Measurements from ENCODE around the gene TAOK3. TPM values are rescaled to one million over a fixed set of nuclear protein-coding genes. Genes with fewer than 3 reads are reported as not detected.

Gene TAOK3
- polyA plus RNA-seq, 4 donors, result 24.1 to 38.1 (median 35.6) TPM

GRCh38 chr12:118219772-118220171 lies 152.9 kb downstream of the TAOK3 start:
- WGBS, 3 donors, result 86 to 95% (median 93%) methylated on average over 7 of the region's 7 CpGs
- FAIRE-seq (no peak), DNase-seq (no peak)
- Histone ChIP-seq H3K4me1 (ENCODE audit: control insufficient read depth in 3 of 3, insufficient read depth in 2 of 3, low read depth in 1 of 3, low read length in 2 of 3) (no peaks in the 10 kb centered on the region), H3K27ac (ENCODE audit: low read depth in 1 of 3, low read length in 2 of 3) (no peak overlapping the region), H3K9me3 (ENCODE audit: control insufficient read depth in 2 of 2, insufficient read depth in 1 of 2, low read depth in 1 of 2, low read length in 1 of 2) (no peaks in the 10 kb centered on the region), H3K4me3 (ENCODE audit: low read depth in 1 of 3, low read length in 3 of 3) (no peak overlapping the region), H3K36me3 (ENCODE audit: control insufficient read depth in 3 of 3, insufficient read depth in 2 of 3, low read depth in 1 of 3, low read length in 3 of 3) (peaks cover 0 to 6% (median 3%) of the 10 kb centered on the region in 3 donors), H3K27me3 (ENCODE audit: control insufficient read depth in 3 of 3, insufficient read depth in 3 of 3, low read length in 3 of 3) (no peaks in the 10 kb centered on the region)

- no peaks in the 10 kb centered on the region for H3K27me3 ChIP-seq (ENCODE audit: control insufficient read depth in 3 of 3, insufficient read depth in 3 of 3, low read length in 3 of 3)
- no peaks in the 10 kb centered on the region for H3K4me1 ChIP-seq (ENCODE audit: control insufficient read depth in 3 of 3, insufficient read depth in 2 of 3, low read depth in 1 of 3, low read length in 2 of 3)
- WGBS, 3 donors, result 97 to 98% (median 98%) methylated on average over 5 of the region's 5 CpGs
- no peaks in the 10 kb centered on the region for H3K9me3 ChIP-seq (ENCODE audit: control insufficient read depth in 2 of 2, insufficient read depth in 1 of 2, low read depth in 1 of 2, low read length in 1 of 2)
- no peak overlapping the region for H3K27ac ChIP-seq (ENCODE audit: low read depth in 1 of 3, low read length in 2 of 3)
- no peak overlapping the region for H3K4me3 ChIP-seq (ENCODE audit: low read depth in 1 of 3, low read length in 3 of 3)
- FAIRE-seq (no peak), DNase-seq (no peak)
- H3K36me3 ChIP-seq (ENCODE audit: control insufficient read depth in 3 of 3, insufficient read depth in 2 of 3, low read depth in 1 of 3, low read length in 3 of 3), result peaks cover 0 to 6% (median 4%) of the 10 kb centered on the region in 3 donors
These were observed 153.6 kb downstream of the TAOK3 start for GRCh38 chr12:118219106-118219505.

- Histone ChIP-seq H3K4me3 (ENCODE audit: low read depth in 1 of 3, low read length in 3 of 3) (no peak overlapping the region), H3K4me1 (ENCODE audit: control insufficient read depth in 3 of 3, insufficient read depth in 2 of 3, low read depth in 1 of 3, low read length in 2 of 3) (no peaks in the 10 kb centered on the region), H3K27me3 (ENCODE audit: control insufficient read depth in 3 of 3, insufficient read depth in 3 of 3, low read length in 3 of 3) (no peaks in the 10 kb centered on the region), H3K9me3 (ENCODE audit: control insufficient read depth in 2 of 2, insufficient read depth in 1 of 2, low read depth in 1 of 2, low read length in 1 of 2) (no peaks in the 10 kb centered on the region), H3K27ac (ENCODE audit: low read depth in 1 of 3, low read length in 2 of 3) (no peak overlapping the region), H3K36me3 (ENCODE audit: control insufficient read depth in 3 of 3, insufficient read depth in 2 of 3, low read depth in 1 of 3, low read length in 3 of 3) (peaks cover 2 to 24% (median 7%) of the 10 kb centered on the region in 3 donors)
- 96 to 100% (median 98%) methylated on average over 1 of the region's 1 CpG for WGBS, 3 donors
- no peak for FAIRE-seq
- DNase-seq, result no peak
These were observed 159.3 kb downstream of the TAOK3 start for GRCh38 chr12:118213452-118213851.

- 94 to 98% (median 94%) methylated on average over 2 of the region's 2 CpGs for WGBS, 3 donors
- Histone ChIP-seq H3K4me1 (ENCODE audit: control insufficient read depth in 3 of 3, insufficient read depth in 2 of 3, low read depth in 1 of 3, low read length in 2 of 3) (no peaks in the 10 kb centered on the region), H3K27ac (ENCODE audit: low read depth in 1 of 3, low read length in 2 of 3) (no peak overlapping the region), H3K9me3 (ENCODE audit: control insufficient read depth in 2 of 2, insufficient read depth in 1 of 2, low read depth in 1 of 2, low read length in 1 of 2) (no peaks in the 10 kb centered on the region), H3K4me3 (ENCODE audit: low read depth in 1 of 3, low read length in 3 of 3) (no peak overlapping the region), H3K36me3 (ENCODE audit: control insufficient read depth in 3 of 3, insufficient read depth in 2 of 3, low read depth in 1 of 3, low read length in 3 of 3) (peaks cover 2 to 20% (median 8%) of the 10 kb centered on the region in 3 donors), H3K27me3 (ENCODE audit: control insufficient read depth in 3 of 3, insufficient read depth in 3 of 3, low read length in 3 of 3) (no peaks in the 10 kb centered on the region)
- no peak for DNase-seq
- no peak for FAIRE-seq
These were observed 160.1 kb downstream of the TAOK3 start for GRCh38 chr12:118212606-118213005.

- H3K27ac ChIP-seq (ENCODE audit: low read depth in 1 of 3, low read length in 2 of 3), result no peak overlapping the region
- WGBS, 3 donors, result 72 to 84% (median 72%) methylated on average over 3 of the region's 3 CpGs
- FAIRE-seq (no peak), DNase-seq (peak in 1 of 2 donors; percentile 38)
- H3K4me3 ChIP-seq (ENCODE audit: low read depth in 1 of 3, low read length in 3 of 3), result no peak overlapping the region
- H3K9me3 ChIP-seq (ENCODE audit: control insufficient read depth in 2 of 2, insufficient read depth in 1 of 2, low read depth in 1 of 2, low read length in 1 of 2), result no peaks in the 10 kb centered on the region
- no peaks in the 10 kb centered on the region for H3K27me3 ChIP-seq (ENCODE audit: control insufficient read depth in 3 of 3, insufficient read depth in 3 of 3, low read length in 3 of 3)
- H3K4me1 ChIP-seq (ENCODE audit: control insufficient read depth in 3 of 3, insufficient read depth in 2 of 3, low read depth in 1 of 3, low read length in 2 of 3), result no peaks in the 10 kb centered on the region
- peaks cover 4 to 19% (median 9%) of the 10 kb centered on the region in 3 donors for H3K36me3 ChIP-seq (ENCODE audit: control insufficient read depth in 3 of 3, insufficient read depth in 2 of 3, low read depth in 1 of 3, low read length in 3 of 3)
These were observed 166.6 kb downstream of the TAOK3 start for GRCh38 chr12:118206107-118206412.

- no peaks in the 10 kb centered on the region for H3K9me3 ChIP-seq (ENCODE audit: control insufficient read depth in 2 of 2, insufficient read depth in 1 of 2, low read depth in 1 of 2, low read length in 1 of 2)
- 94 to 97% (median 96%) methylated on average over 6 of the region's 6 CpGs for WGBS, 3 donors
- H3K27ac ChIP-seq (ENCODE audit: low read depth in 1 of 3, low read length in 2 of 3), result no peak overlapping the region
- H3K36me3 ChIP-seq (ENCODE audit: control insufficient read depth in 3 of 3, insufficient read depth in 2 of 3, low read depth in 1 of 3, low read length in 3 of 3), result peaks cover 5 to 21% (median 16%) of the 10 kb centered on the region in 3 donors
- no peak for DNase-seq
- no peak for FAIRE-seq
- H3K27me3 ChIP-seq (ENCODE audit: control insufficient read depth in 3 of 3, insufficient read depth in 3 of 3, low read length in 3 of 3), result no peaks in the 10 kb centered on the region
- H3K4me1 ChIP-seq (ENCODE audit: control insufficient read depth in 3 of 3, insufficient read depth in 2 of 3, low read depth in 1 of 3, low read length in 2 of 3), result no peaks in the 10 kb centered on the region
- no peak overlapping the region for H3K4me3 ChIP-seq (ENCODE audit: low read depth in 1 of 3, low read length in 3 of 3)
These were observed 178.7 kb downstream of the TAOK3 start for GRCh38 chr12:118193958-118194357.

GRCh38 chr12:118193477-118193876 lies 179.2 kb downstream of the TAOK3 start:
- Histone ChIP-seq H3K4me3 (ENCODE audit: low read depth in 1 of 3, low read length in 3 of 3) (no peak overlapping the region), H3K27me3 (ENCODE audit: control insufficient read depth in 3 of 3, insufficient read depth in 3 of 3, low read length in 3 of 3) (no peaks in the 10 kb centered on the region), H3K9me3 (ENCODE audit: control insufficient read depth in 2 of 2, insufficient read depth in 1 of 2, low read depth in 1 of 2, low read length in 1 of 2) (no peaks in the 10 kb centered on the region), H3K36me3 (ENCODE audit: control insufficient read depth in 3 of 3, insufficient read depth in 2 of 3, low read depth in 1 of 3, low read length in 3 of 3) (peaks cover 5 to 18% (median 13%) of the 10 kb centered on the region in 3 donors), H3K27ac (ENCODE audit: low read depth in 1 of 3, low read length in 2 of 3) (peak overlapping the region in 1 of 3 donors; percentile 24), H3K4me1 (ENCODE audit: control insufficient read depth in 3 of 3, insufficient read depth in 2 of 3, low read depth in 1 of 3, low read length in 2 of 3) (no peaks in the 10 kb centered on the region)
- no peak for DNase-seq
- WGBS, 3 donors, result 76 to 83% (median 81%) methylated on average over 5 of the region's 5 CpGs
- no peak for FAIRE-seq

GRCh38 chr12:118190266-118190665 lies 182.4 kb downstream of the TAOK3 start:
- peak overlapping the region in 2 of 3 donors; percentile 26 to 58 for H3K27ac ChIP-seq (ENCODE audit: low read depth in 1 of 3, low read length in 2 of 3)
- FAIRE-seq, result no peak
- DNase-seq, result no peak
- no peaks in the 10 kb centered on the region for H3K27me3 ChIP-seq (ENCODE audit: control insufficient read depth in 3 of 3, insufficient read depth in 3 of 3, low read length in 3 of 3)
- H3K4me3 ChIP-seq (ENCODE audit: low read depth in 1 of 3, low read length in 3 of 3), result peak overlapping the region in 1 of 3 donors; percentile 33
- whole genome bisulfite sequencing, 3 donors, result 64 to 90% (median 80%) methylated on average over 11 of the region's 11 CpGs
- peaks cover 0 to 8% (median 6%) of the 10 kb centered on the region in 3 donors for H3K36me3 ChIP-seq (ENCODE audit: control insufficient read depth in 3 of 3, insufficient read depth in 2 of 3, low read depth in 1 of 3, low read length in 3 of 3)
- H3K9me3 ChIP-seq (ENCODE audit: control insufficient read depth in 2 of 2, insufficient read depth in 1 of 2, low read depth in 1 of 2, low read length in 1 of 2), result no peaks in the 10 kb centered on the region
- H3K4me1 ChIP-seq (ENCODE audit: control insufficient read depth in 3 of 3, insufficient read depth in 2 of 3, low read depth in 1 of 3, low read length in 2 of 3), result peaks cover 0 to 4% (median 3%) of the 10 kb centered on the region in 3 donors

GRCh38 chr12:118189741-118190191 lies 182.9 kb downstream of the TAOK3 start:
- Histone ChIP-seq H3K4me1 (ENCODE audit: control insufficient read depth in 3 of 3, insufficient read depth in 2 of 3, low read depth in 1 of 3, low read length in 2 of 3) (peaks cover 0 to 4% (median 3%) of the 10 kb centered on the region in 3 donors), H3K36me3 (ENCODE audit: control insufficient read depth in 3 of 3, insufficient read depth in 2 of 3, low read depth in 1 of 3, low read length in 3 of 3) (peaks cover 0 to 7% (median 6%) of the 10 kb centered on the region in 3 donors), H3K4me3 (ENCODE audit: low read depth in 1 of 3, low read length in 3 of 3) (peak overlapping the region in 1 of 3 donors; percentile 33), H3K27ac (ENCODE audit: low read depth in 1 of 3, low read length in 2 of 3) (peak overlapping the region in 2 of 3 donors; percentile 6 to 58), H3K27me3 (ENCODE audit: control insufficient read depth in 3 of 3, insufficient read depth in 3 of 3, low read length in 3 of 3) (no peaks in the 10 kb centered on the region), H3K9me3 (ENCODE audit: control insufficient read depth in 2 of 2, insufficient read depth in 1 of 2, low read depth in 1 of 2, low read length in 1 of 2) (no peaks in the 10 kb centered on the region)
- no peak for DNase-seq
- no peak for FAIRE-seq
- WGBS, 3 donors, result 60 to 87% (median 80%) methylated on average over 14 of the region's 14 CpGs
